ENCODE measurements around the gene MMP15.

GRCh38 chr16:57985204-57986181 lies 40.1 kb upstream of the MMP15 start:
- TF ChIP-seq CTCF (IDR thresholded peaks at IDR 0.05; ENCODE audit: low read depth, low read length) (no peak), EZH2phosphoT487 (IDR thresholded peaks at IDR 0.05; ENCODE audit: low read depth) (no peak)
